ENCODE data around the gene FN3K.

Gene FN3K

DNA sequence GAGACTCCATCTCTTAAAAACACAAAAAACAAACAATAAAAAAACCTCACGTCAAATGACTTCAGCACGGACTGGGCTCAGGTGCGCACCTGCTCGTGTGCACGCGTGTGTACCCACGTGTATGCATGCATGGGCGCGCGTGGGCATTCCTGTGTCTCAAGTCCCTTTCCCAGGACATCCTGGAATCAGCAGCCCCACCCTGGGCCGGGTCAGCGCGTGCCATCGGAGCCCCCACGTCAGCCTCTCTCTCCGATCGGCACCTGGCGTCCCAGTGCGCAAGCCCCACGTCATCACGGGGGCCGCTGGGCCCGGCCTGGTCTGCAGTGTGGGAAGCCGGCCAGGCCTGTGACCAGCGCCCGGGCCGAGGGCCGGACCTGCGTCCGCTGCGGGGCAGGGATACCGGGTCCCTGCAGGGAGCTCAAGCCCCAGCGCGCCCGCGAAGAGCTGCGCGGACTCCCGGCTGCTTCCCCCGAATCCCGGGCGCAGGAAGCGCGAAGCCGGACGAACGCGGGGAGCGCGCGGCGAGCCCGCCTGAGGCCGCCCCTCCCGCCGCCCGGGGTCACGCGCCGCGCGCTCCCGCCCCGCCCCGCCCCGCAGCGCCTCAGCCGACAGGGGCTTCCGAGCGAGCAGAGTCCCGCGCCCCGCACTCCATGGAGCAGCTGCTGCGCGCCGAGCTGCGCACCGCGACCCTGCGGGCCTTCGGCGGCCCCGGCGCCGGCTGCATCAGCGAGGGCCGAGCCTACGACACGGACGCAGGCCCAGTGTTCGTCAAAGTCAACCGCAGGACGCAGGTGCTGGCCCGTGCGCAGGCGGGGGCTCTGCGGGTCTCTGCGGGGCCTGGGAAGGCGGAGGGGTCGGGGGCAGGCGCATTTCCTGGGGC is at the start of gene FN3K:
Gene FN3K (plus strand): TSS at position 629 of the 880 bp plus-strand sequence. CDS start 22 bp downstream, at position 651.
- no peak for DNase-seq

DNA sequence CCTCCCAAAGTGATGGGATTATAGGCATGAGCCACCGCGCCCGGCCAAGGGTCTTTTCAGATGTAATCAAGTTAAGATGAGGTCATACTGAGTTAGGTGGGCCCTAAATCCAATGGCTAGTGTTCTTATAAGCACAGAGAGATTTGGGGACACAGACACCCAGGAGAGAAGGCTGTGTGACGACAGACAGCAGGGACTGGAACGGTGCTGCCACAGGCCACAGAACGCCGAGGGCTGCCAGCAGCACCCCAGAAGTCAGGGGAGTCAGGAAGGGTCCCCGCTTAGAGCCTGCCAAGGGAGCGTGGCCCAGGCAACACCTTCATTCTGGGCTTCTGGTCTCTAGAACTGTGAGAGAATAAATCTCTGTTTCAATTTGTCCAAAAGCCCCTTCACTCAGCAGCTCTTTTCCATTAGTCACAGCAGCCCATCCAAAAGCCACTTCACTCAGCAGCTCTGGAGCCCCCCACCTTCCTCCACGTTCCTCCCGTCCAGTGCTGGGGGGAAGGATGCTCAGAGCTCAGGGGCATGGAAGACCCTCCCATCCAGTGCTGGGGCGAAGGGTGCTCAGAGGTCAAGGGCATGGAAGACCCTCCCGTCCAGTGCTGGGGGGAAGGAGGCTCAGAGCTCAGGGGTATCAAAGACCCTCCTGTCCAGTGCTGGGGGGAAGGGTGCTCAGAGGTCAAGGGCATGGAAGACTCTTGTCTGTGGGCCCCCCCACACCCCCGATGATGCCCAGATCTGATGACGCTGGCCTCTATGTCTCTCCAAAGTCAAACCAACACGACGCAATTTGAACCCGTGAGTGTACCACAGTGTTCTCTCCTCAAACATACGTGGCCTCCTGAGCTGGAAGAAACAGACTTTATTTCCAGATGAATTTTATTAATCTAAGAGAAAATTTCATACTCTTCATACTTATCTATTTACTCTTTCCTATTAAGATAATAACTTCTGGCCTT is 48.8 kb upstream of the FN3K start:
- DNase-seq = no peak

DNA sequence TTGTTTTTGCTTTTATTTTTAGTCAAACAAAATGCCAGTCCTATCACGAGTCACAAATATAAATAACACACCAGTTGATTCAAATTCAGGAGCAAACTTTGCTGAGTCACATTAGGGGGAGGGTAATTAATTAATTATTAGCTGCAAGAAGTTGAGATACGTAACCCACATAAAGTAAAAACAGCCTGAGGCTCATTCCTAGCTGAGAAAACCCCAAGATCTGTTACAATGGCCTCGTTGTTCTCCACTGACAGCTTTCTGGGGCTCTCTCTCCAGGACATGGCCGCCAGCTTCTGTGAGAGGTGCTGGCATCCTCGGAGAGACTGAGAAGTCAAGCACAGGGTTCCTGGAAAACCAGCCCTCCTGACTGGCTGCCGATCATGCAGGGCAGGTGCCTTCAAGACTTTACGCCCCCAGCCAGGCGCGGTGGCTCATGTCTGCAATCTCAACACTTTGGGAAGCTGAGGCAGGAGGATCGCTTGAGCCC is 48.0 kb upstream of the FN3K start:
- no peak for DNase-seq

DNA sequence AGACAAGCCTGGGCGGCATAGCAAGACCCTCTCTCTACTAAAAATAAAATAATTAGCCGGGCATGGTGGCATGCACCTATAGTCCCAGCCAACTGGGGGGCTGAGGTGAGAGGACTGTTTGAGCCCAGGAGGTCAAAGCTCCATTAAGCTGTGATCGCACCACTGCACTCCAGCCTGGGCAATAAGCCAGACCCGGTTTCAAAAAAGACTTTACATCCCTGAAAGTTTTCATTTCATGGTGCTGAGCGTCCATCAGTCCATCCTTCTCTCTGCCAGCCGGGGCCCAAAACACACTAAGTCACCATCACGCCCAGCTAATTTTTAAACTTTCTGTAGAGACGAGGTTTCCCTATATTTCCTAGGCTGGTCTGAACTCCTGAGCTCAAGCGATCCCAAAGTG is 47.5 kb upstream of the FN3K start:
- DNase-seq = no peak

DNA sequence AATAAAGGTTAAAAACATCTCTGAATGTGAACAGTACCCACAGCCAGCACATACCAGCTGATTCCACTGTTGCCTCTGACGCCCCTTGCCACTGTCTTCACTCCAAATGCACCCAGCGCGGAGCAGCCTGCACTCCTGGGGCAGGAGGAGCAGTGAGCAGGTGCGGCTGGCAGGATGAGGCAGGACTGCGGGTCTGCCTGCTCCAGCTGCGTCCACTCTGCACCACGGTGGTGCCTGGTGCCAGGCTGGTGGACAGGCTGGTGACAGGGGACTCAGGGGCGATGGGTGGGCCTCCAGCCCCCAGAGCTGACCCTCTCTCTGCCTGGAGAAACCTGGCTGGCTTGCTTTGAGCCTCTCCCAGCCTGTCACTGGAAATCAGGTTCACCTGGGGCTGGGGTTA is 46.3 kb upstream of the FN3K start:
- no peak for DNase-seq

DNA sequence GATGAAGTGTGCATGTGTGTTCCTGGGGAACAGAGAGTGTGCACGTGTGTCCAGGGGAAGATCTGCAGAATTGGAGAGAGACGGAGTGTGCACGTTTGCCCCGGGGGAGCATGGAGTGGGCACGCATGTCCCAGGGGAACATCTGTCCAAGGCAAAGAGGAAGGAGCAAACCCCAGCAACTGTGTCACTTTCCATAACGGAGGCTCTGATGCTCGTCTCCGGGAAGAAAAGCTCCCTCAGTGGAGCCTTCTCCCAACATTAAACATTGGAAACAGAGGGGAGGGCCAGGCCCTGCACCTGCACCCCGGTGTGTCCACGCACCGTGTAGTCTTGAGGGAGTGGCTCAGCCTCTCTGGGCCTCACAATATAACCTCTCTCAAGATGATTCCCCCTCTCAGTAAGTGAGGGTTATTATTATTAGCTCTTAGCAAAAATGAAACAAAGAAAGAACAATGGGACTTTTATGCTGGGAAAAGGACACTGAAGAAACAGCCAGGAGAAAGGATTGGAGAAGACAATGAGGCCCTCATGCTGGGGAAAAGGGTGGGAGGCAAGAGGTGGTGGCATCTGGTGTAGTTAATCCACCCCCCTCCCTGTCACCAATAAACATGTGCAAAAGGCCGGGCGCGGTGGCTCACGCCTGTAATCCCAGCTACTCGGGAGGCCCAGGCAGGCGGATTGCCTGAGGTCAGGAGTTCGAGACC is 44.5 kb upstream of the FN3K start:
- DNase-seq = no peak

DNA sequence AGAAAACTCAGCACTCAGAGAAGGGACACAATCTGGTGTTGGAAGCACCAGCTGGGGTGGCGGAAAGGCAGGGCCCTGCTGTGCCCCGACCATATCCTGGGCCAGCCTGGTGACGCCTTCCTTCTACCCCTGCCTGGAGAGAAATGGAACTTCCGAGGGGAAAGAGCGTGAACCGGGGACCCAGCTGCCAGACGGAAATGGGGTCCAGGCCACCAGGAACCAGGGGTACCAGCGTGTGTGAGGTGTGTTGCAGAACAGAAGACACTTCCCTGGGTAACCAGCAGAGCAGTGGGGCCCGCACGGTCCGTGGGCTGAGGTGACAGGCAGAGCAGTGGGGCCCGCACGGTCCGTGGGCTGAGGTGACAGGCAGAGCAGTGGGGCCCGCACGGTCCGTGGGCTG is 43.7 kb upstream of the FN3K start:
- DNase-seq = no peak

DNA sequence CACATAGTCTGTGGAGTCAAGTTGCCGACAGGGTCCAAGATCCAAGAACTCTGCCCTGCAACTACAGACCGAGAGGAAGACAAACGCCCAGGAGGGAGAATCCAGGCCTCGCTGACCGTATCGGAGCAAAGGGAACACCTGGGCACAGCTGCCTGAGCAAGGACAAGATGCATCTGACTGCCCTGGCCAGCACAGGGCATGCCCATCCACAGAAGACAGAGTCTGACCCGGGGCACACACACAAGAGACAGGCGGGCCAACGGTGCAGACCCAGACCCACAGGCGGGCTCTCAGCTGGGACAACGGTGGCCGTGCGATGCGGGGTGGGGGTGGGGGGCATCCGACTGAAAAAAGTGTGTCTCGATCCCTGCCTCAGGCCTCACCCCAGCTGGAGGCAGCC is 43.1 kb upstream of the FN3K start:
- no peak for DNase-seq

DNA sequence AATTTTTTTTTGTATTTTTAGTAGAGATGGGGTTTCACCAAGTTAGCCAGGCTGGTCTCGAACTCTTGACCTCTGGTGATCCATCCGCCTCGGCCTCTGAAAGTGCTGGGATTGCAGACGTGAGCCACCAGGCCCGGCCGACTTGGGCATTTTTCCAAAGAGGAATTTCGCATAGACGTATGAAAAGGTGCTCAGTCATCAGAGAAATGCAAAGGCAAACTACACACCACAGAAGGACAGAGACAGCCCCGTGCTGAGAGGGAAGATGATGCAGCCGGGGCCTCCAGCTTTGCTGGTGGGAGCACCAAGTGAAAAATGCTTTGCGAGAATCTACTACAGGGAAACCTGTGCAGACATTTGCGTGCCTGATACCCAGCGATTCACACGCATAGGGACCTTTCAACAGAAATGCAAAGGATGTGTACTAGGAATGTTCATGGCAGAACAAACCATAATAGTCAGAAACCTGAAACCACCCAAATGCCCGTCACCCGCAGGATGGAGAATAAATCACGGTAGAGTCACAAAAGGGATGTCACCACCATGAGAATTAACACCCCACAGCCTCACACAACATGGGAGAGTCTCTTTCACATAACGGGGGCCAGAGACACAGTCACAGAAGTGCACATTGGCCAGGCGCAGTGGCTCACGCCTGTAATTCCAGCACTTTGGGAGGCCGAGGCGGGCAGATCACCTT is 42.1 kb upstream of the FN3K start:
- no peak for DNase-seq

DNA sequence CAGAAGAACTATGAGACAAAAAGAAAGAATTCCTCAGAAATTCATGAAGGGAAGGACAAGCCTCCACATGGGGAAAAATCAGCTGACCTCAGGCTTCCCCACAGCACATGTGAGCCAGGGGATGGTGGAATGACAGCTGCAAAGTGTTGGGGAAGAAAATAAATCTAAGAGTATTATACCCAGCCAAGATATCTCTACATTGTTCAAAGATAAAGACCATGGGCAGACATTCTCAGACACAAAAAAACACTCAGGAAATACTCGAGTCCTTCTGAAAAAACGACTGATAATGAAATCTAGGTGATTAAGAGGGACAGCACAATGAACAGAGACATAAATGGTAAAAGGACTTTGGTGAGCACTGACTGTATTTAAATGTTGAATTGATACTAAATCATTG is 40.8 kb upstream of the FN3K start:
- DNase-seq = no peak

DNA sequence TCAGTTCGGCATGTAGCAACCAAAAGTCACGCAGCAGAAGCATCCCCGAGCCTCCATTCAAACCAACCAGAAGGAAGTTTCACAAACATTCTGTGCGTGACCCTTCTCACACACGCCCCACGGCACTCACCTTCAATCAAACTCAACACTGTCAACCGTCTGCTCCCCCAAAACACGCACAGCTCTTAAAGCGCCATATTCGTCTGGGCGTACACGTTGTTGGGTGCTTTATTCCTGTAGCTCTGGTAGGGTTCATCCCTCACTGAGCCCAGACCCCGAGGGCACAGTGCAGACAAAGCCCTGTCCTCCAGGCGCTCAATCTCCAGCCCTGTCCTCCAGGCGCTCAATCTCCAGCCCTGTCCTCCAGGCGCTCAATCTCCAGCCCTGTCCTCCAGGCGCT is 39.2 kb upstream of the FN3K start:
- DNase-seq = no peak

DNA sequence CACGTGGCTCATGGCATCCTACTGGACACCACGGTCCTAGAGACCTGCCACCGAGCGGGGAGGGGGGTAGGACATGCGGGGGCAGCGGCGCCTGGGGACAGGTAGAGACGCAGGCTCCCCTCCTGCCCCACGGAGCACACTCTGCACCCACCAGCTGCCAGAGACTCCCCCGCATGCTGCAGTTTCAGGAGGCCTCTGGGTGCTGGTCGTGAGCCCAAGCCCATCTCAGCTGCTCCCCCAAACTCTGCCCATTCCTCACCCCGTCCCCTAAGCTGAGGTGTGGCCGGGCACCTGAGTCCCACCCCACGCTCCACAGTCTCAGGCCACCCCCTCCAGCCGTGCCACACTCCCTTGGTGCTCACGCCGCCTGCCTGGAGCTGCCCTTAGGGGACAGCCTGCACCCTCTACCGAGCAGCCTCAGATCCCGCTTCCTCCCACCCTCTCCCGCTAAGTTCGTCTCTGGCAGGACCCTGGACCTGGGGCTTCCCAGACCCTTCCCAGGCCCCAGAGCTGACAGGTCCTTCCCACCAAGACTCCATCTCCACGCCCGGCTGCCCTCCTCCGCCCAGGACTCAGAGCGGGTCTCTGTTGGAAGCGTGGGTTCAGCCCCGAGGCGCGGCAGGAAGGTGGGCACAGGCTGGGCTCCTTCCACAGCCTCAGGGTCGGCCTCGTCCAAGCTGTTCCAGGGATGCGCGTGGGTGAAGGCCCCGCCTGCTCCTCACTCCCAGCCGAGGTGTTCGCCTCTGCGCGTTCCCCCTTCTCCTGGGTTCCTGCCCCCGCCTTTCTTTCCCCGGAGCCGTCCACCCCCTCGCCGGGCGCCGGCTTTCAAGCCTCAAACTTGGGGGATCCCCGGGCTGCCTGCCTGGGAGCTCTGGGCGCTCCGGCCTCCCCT is 38.3 kb upstream of the FN3K start:
- no peak for DNase-seq

DNA sequence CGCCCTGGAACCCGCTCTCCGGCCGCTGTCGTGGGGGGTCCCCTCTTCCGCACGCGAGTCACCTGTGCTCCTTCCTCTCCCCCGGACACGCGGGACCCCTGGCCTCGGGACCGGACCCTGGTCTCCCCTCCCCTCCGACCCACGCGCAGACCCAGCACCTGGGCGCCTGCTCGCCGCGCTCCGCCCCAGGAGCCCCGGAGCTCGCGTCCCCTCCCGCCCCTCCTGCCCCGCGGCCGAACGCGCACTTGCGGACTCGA is 37.7 kb upstream of the FN3K start:
- no peak for DNase-seq

DNA sequence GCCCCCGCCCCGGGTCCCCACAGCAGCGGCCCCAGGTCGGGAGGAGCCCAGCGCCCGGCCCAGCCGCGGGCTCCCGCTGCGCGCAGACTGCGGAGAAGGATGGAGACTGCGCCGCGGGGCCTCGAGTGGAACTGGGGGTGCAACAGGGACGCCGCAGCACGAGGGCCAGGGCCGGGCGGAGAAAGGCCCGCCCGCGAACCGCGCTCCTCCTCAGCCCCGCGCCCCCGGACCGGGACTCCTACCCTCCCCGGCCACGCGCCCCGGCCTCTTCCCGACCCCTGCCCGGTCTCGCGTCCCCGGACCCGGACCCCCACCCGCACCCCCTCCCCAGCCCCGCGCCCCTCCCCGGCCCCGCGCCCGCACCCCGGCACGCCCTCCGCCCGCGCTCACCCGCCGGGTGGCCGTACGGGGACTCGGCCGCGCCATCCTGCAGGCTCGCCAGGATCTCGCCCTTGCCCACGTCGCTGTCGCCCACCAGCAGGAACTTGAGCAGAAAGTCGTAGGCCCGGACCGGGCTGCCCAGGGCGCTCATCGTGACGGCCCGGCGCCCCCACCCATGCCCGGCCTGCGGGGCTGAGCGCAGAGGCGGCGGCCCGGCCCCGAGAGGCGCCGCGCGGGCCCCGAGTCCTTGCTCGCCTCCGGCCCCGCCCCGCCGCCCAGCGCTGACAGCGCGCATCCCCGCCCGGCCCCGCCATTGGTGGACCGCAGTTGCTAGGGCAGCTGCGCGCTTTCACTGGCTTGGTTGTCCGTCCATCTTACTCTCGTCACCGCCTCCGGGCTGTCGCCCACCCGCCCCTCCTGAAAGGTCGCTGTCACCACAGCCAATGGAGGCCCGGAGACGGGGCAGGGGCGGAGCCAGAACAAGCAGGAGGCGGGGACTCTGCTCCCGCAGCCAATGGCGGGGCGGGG is 37.1 kb upstream of the FN3K start, which contains the start of gene RAB40B:
Gene RAB40B (minus strand): TSS at position 634 of the 909 bp plus-strand sequence. CDS start 102 bp downstream, at position 532.
- peak; percentile 79 for DNase-seq

DNA sequence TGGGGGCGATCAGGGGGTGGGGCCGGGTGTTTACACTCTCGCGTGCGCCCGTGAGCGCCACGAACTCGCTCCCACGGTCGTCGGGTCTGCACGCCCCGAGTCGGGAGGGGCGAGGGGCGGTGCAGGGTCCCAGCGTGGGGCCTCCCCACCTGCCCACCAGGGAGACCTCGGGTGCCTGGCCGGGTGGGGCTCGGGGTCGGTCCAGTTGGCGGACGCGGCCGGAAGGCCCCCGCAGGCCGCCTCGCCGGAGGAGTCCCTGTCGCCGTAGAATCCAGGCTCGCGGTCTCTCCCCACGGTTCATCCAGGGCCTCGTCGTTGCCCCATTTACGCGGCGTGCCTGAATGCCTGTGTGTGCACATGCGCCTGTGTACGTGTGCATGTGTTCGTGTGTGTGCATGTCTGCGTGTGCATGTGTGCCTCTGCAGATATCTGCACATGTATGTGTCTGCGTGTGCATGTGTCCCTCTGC is 36.4 kb upstream of the FN3K start:
- no peak for DNase-seq

DNA sequence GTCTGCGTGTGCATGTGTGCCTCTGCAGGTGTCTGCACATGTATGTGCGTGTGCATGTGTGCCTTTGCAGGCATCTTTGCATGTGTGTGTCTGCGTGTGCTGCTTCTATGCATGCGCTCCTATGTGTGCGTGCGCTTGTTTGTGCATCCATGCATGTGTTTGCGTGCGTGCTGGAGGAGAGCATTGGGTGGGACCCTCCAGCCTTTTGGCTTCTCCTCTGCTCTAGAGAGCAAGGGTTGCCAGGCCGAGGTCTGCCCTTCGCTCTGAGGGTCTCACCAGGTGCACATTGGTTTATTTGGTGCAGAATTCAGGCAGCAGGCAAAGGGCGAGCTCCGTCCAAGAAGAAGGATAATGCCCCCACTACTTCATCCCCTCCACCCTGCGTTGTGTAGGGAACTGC is 35.9 kb upstream of the FN3K start:
- DNase-seq = no peak

DNA sequence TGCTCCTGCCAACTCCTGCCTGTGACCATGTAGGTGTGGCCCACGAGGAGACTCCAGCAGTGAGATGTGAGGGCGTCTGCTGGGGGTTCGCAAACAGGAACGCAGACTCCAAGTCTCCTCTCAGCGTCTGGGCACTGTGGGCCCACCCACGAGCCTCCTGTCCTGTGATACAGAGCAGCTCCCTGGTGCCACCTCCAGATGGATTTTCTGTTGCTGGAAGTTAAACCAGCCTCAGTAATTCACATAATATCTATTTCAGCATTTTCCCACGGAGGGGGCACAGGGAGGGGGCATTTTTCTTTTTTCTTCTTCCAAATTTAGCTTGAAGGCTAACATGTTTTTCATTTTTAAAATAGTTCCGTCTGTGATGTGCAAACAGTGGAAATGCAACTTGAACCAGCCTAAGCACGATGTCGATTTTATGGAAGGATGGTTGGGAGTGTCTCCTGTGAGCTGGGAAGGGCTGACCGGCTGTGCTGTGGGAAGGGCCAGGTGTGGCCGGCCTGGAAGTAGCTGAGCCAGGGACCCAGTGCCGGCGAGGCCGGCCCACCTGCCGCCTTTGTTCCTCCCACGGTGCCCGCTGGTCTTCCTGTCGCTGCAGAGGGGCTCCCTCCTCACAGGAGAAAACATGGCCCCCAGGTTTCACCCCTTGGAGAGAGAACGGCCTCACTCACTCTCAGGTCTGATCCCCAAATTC is 33.0 kb upstream of the FN3K start:
- DNase-seq = no peak

DNA sequence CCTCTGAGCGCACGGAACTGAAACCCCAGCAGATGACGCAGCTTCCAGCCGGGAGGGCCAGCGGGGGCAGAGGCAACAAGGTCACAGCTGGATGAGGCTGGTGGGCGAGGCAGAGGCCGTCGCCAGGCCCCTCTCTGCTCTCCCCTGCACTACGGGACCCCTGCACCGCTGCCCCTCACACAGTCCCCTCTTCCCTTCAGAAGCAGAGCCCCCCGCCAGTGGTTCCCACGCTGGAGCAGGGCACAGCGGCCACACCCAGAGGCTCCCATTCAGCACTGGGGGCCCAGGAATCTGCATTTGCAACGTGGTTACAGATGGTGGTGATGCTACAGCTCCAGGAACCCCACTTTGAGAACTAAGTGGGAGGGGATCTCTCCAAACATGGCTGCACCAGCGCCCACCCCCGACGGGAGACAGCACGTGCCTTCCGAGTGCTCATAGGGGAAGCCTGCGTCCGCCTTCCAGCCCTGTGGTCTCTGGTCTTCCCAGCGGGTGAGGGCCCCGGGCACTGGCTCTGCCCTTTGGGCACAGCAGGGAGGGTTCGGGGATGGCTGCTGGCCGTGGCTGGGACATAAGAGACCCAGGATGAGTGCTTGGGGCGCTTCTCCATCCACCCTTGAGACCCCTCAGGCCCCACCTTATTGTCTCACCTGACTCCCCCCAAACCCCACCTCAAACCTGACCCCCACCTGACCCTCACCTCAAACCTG is 32.2 kb upstream of the FN3K start:
- no peak for DNase-seq
